Lower leg skin (tissue), 4 donors: Measurements from ENCODE around the gene FAM13A. TPM values are rescaled to one million over a fixed set of nuclear protein-coding genes. Genes with fewer than 3 reads are reported as not detected.

Experiments
- DNase-seq, 2 donors: peaks; one replicate each; pipeline ENCODE4 v3.0.0-alpha.2; 2019; ENCODE audit warnings: low spot score in 2 of 2
- H3K4me3 ChIP-seq: fragments of 200-600 bp; sonication (generic); 2 replicates; pipeline ENCODE4 v1.5.1; 2017; ENCODE audit warnings: mild to moderate bottlenecking, low read depth; ENCODE audit not compliant: poor library complexity, severe bottlenecking
- CTCF ChIP-seq, 3 donors: fragments of 450-650 bp; IDR thresholded peaks; one replicate each; pipeline ENCODE4 v1.5.1; 2016; ENCODE audit warnings: antibody characterized with exemption in 3 of 3, mild to moderate bottlenecking in 3 of 3, moderate library complexity in 2 of 3
- POLR2A ChIP-seq, 2 donors: fragments of 450-650 bp; IDR thresholded peaks; one replicate each; pipeline ENCODE4 v1.6.1; 2016 to 2017; ENCODE audit warnings: antibody characterized with exemption in 2 of 2, mild to moderate bottlenecking in 1 of 2, moderate library complexity in 1 of 2
- WGBS, 2 donors: methylation state at CpG; one replicate each; pipeline ENCODE4 v1.1.5; 2018; 5-methylcytosine and 5-hydroxymethylcytosine counted together
- intact Hi-C: fragments of 100-400 bp; cut with DNase I; formaldehyde crosslinking; loops from one replicate; pipeline ENCODE4 v1.15.0; 2023; ENCODE audit warnings: low total_unique reads
- total RNA-seq, 4 donors: library from RNA; depleted of rRNA; stranded (reverse); fragments of >200 nt; gene quantifications; one replicate each; pipeline ENCODE4 v1.1.0, GENCODE V29; 2016

Gene FAM13A
- total RNA-seq, 4 donors from 2014 or later = 50.0 to 303 (median 114) TPM

DNA sequence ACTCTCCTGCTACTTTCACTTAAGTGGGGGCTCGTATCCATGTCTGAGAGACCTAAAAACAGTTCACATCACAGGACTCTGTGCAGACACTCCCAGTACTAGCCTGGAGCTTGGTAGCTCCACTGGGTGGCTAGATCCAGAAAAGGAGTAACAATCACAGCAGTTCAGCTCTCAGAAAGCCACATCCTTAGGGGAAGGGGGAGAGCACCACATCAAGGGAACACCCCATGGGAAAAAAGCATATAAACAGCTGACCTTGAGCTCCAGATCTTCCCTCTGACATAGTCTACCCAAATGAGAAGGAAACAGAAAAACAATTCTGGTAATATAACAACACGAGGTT is 175.8 kb downstream of the FAM13A start:
- H3K4me3 ChIP-seq = no peak overlapping the region
- WGBS, 2 donors = 54 to 67% methylated on average over 2 of the region's 2 CpGs
- TF ChIP-seq CTCF (IDR thresholded peaks at IDR 0.05) = no peak
- no peak for TF ChIP-seq POLR2A (IDR thresholded peaks at IDR 0.05)
- intact Hi-C loops = no loop called here
- DNase-seq = no peak

- no peak for DNase-seq
Measured at GRCh38 chr4:88880501-88881226, 176.3 kb downstream of the FAM13A start.

GRCh38 chr4:88879991-88880390 is 177.0 kb downstream of the FAM13A start:
- WGBS, 2 donors = 77 to 86% methylated on average over 4 of the region's 4 CpGs
- TF ChIP-seq POLR2A (IDR thresholded peaks at IDR 0.05) (no peak), CTCF (IDR thresholded peaks at IDR 0.05) (no peak)
- no peak for DNase-seq
- intact Hi-C loops = no loop called here
- no peak overlapping the region for H3K4me3 ChIP-seq

More at GRCh38 chr4:88880501-88881226, 176.3 kb downstream of the FAM13A start:
- intact Hi-C loops = no loop called here
- 81 to 82% methylated on average over 8 to 10 of the region's 11 CpGs for WGBS, 2 donors
- TF ChIP-seq POLR2A (IDR thresholded peaks at IDR 0.05) (no peak), CTCF (IDR thresholded peaks at IDR 0.05) (no peak)
- no peak overlapping the region for H3K4me3 ChIP-seq

DNA sequence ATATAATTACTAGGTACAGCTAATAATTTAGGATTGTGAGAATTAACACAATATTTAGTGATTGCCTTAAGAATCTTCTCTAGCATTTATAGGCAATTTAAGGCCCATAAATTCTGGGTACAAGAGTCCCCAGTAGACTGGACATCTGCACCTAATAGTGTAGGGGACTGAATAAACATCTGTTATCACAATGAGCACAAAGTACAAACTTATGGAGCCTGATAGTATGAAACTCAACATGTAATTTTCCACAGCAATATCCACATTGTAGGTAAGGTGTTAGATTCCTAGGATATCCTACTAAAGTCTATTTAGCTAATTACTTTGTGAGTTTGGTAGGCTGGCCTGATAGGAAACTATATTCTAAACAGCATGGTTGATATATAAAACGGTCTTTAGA is 178.3 kb downstream of the FAM13A start:
- intact Hi-C loops = no loop called here
- H3K4me3 ChIP-seq = no peak overlapping the region
- 81 to 92% methylated on average over 1 of the region's 1 CpG for WGBS, 2 donors
- TF ChIP-seq POLR2A (IDR thresholded peaks at IDR 0.05) (no peak), CTCF (IDR thresholded peaks at IDR 0.05) (no peak)
- no peak for DNase-seq

GRCh38 chr4:88870428-88870827 is 186.6 kb downstream of the FAM13A start:
- H3K4me3 ChIP-seq = no peak overlapping the region
- intact Hi-C loops = no loop called here
- 96% methylated on average over 9 of the region's 9 CpGs for WGBS, 2 donors
- no peak for DNase-seq
- no peak for TF ChIP-seq CTCF (IDR thresholded peaks at IDR 0.05)
- TF ChIP-seq POLR2A (IDR thresholded peaks at IDR 0.05) = no peak

DNA sequence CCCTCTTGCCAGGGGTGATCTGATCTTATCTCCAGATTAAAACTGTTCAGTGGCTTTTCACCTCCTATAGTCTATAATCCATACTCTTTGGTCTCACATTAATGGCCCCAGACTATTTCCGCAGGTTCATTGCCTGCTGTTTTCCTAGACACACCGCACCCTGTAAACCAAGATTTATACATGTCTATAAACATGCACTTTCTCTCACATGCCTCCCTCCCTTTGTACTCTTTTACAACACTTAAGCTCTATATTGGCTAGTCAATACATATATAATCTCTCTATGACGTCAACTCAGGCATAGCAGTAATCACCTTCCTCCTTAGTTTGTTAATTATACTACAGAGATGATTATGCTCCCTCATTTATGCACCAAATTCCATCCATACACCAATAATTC is 188.5 kb downstream of the FAM13A start:
- 92 to 97% methylated on average over 3 of the region's 3 CpGs for WGBS, 2 donors
- DNase-seq = no peak
- H3K4me3 ChIP-seq = no peak overlapping the region
- intact Hi-C loops = no loop called here
- TF ChIP-seq POLR2A (IDR thresholded peaks at IDR 0.05) (no peak), CTCF (IDR thresholded peaks at IDR 0.05) (no peak)
